Measurements from ENCODE around the gene UBE2O. TPM values are rescaled to one million over a fixed set of nuclear protein-coding genes. Genes with fewer than 3 reads are reported as not detected.

The UBE2O gene
- total RNA-seq, 3 donors from 2014 or later (not counting 1 experiment from before 2014, with no cell fraction given): 34.9 to 40.2 (median 37.7) TPM

DNA sequence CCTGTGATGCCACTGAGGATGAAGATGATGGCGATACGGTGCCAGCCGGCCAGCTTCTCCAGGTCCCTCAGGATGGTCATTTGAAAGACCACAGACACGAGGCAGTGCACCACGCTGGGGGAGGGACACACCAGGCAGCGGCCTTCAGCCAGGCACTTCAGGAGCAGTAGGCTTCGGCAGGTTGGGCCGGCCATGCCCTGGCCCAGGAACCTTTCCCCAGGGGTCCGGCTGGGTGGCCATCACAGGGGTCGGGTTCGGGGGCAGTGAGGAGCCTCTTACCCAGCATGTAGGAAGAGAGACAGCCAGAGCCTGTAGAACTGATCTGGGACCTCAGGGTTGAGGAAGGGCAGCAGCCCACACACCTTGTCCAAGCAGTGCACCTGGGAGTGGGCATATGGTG, 19.8 kb upstream of the UBE2O start:
- H3K27ac ChIP-seq (ENCODE audit: low read length): no peak overlapping the region
- WGBS (ENCODE audit: insufficient coverage): 96% methylated on average over 11 of the region's 11 CpGs
- H3K27ac Mint-ChIP-seq: no peak overlapping the region

GRCh38 chr17:76472258-76472645, 19.3 kb upstream of the UBE2O start:
- no peak overlapping the region for H3K4me3 ChIP-seq (ENCODE audit: low read length)
- Mint-ChIP-seq H3K4me1 (peaks cover 0 to 16% of the 10 kb centered on the region in 2 donors), H3K27me3 (ENCODE audit: low read depth in 2 of 2) (no peaks in the 10 kb centered on the region), H3K36me3 (no peaks in the 10 kb centered on the region), H3K4me3 (no peak overlapping the region), H3K9me3 (no peaks in the 10 kb centered on the region), H3K27ac (no peak overlapping the region)
- H3K4me1 ChIP-seq (ENCODE audit: control insufficient read depth, insufficient read depth, low read length): no peaks in the 10 kb centered on the region
- no peaks in the 10 kb centered on the region for H3K27me3 ChIP-seq (ENCODE audit: control insufficient read depth, insufficient read depth, low read length)
- intact Hi-C loops (cut with micrococcal nuclease): no loop called here
- TF ChIP-seq, protein P1, sequence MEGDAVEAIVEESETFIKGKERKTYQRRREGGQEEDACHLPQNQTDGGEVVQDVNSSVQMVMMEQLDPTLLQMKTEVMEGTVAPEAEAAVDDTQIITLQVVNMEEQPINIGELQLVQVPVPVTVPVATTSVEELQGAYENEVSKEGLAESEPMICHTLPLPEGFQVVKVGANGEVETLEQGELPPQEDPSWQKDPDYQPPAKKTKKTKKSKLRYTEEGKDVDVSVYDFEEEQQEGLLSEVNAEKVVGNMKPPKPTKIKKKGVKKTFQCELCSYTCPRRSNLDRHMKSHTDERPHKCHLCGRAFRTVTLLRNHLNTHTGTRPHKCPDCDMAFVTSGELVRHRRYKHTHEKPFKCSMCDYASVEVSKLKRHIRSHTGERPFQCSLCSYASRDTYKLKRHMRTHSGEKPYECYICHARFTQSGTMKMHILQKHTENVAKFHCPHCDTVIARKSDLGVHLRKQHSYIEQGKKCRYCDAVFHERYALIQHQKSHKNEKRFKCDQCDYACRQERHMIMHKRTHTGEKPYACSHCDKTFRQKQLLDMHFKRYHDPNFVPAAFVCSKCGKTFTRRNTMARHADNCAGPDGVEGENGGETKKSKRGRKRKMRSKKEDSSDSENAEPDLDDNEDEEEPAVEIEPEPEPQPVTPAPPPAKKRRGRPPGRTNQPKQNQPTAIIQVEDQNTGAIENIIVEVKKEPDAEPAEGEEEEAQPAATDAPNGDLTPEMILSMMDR (IDR thresholded peaks at IDR 0.05): no peak
- no peak for ATAC-seq
- no peak overlapping the region for H3K27ac ChIP-seq (ENCODE audit: low read length)
- 94% methylated on average over 15 of the region's 15 CpGs for WGBS (ENCODE audit: insufficient coverage)
- no peak for DNase-seq
- H3K9me3 ChIP-seq (ENCODE audit: control insufficient read depth, insufficient read depth, low read length): no peaks in the 10 kb centered on the region
- peaks cover 65% of the 10 kb centered on the region for H3K36me3 ChIP-seq (ENCODE audit: control insufficient read depth, insufficient read depth, low read length)

More for the DNA sequence above, 19.8 kb upstream of the UBE2O start:
- Histone ChIP-seq H3K9me3 (ENCODE audit: control insufficient read depth, insufficient read depth, low read length) (no peaks in the 10 kb centered on the region), H3K4me1 (ENCODE audit: control insufficient read depth, insufficient read depth, low read length) (no peaks in the 10 kb centered on the region), H3K4me3 (ENCODE audit: low read length) (no peak overlapping the region), H3K36me3 (ENCODE audit: control insufficient read depth, insufficient read depth, low read length) (peaks cover 66% of the 10 kb centered on the region), H3K27me3 (ENCODE audit: control insufficient read depth, insufficient read depth, low read length) (no peaks in the 10 kb centered on the region)
- no peaks in the 10 kb centered on the region for H3K9me3 Mint-ChIP-seq
- intact Hi-C loops (cut with micrococcal nuclease): no loop called here
- H3K4me1 Mint-ChIP-seq: peaks cover 0 to 17% of the 10 kb centered on the region in 2 donors
- H3K27me3 Mint-ChIP-seq (ENCODE audit: low read depth in 2 of 2): no peaks in the 10 kb centered on the region
- no peak overlapping the region for H3K4me3 Mint-ChIP-seq
- TF ChIP-seq, protein P1 (IDR thresholded peaks at IDR 0.05): no peak
- DNase-seq: no peak
- H3K36me3 Mint-ChIP-seq: no peaks in the 10 kb centered on the region
- ATAC-seq: no peak

GRCh38 chr17:76471498-76472257, 18.7 kb upstream of the UBE2O start:
- Mint-ChIP-seq H3K9me3 (no peaks in the 10 kb centered on the region), H3K27ac (peak overlapping the region in 1 of 2 donors; percentile 75)

More at GRCh38 chr17:76471498-76472257, 18.7 kb upstream of the UBE2O start:
- DNase-seq (no peak), ATAC-seq (no peak)
- H3K27me3 Mint-ChIP-seq (ENCODE audit: low read depth in 2 of 2): no peaks in the 10 kb centered on the region
- WGBS (ENCODE audit: insufficient coverage): 96% methylated on average over 35 of the region's 35 CpGs
- intact Hi-C loops (cut with micrococcal nuclease): no loop called here
- H3K36me3 Mint-ChIP-seq: no peaks in the 10 kb centered on the region
- no peaks in the 10 kb centered on the region for H3K9me3 ChIP-seq (ENCODE audit: control insufficient read depth, insufficient read depth, low read length)
- H3K4me1 Mint-ChIP-seq: peaks cover 0 to 16% of the 10 kb centered on the region in 2 donors
- TF ChIP-seq, protein P1 (IDR thresholded peaks at IDR 0.05): no peak
- H3K4me3 Mint-ChIP-seq: no peak overlapping the region
- H3K4me1 ChIP-seq (ENCODE audit: control insufficient read depth, insufficient read depth, low read length): peaks cover 2% of the 10 kb centered on the region
- H3K27me3 ChIP-seq (ENCODE audit: control insufficient read depth, insufficient read depth, low read length): no peaks in the 10 kb centered on the region
- H3K27ac ChIP-seq (ENCODE audit: low read length): no peak overlapping the region
- peaks cover 59% of the 10 kb centered on the region for H3K36me3 ChIP-seq (ENCODE audit: control insufficient read depth, insufficient read depth, low read length)
- no peak overlapping the region for H3K4me3 ChIP-seq (ENCODE audit: low read length)

Data from natural killer cell (primary cell).